IMR-90 (cell line): Measurements from ENCODE around the gene UBFD1. TPM values are rescaled to one million over a fixed set of nuclear protein-coding genes. Genes with fewer than 3 reads are reported as not detected.

ENCODE experiments used
- ATAC-seq: fragments of 200-7000 bp; cut with Tn5 transposase; 2 replicates; pipeline ENCODE4 v1.9.1; 2020; ENCODE audit warnings: low read depth, mild to moderate bottlenecking, moderate library complexity
- BruUV-seq: library from RNA; stranded (reverse); fragments of 400-500 nt; replicated peaks from 2 replicates; lab custom pipeline; 2021; lab: Mats Ljungman, UMichigan
- CTCF ChIA-PET: fragments of 300-600 bp; formaldehyde crosslinking; extraction: SDS; loops from one replicate; lab custom pipeline; 2021; ENCODE audit warnings: antibody characterized with exemption; lab: Yijun Ruan, JAX
- POLR2A ChIA-PET: fragments of 300-600 bp; sonication (Branson Sonifier 250); formaldehyde crosslinking; loops from one replicate; lab custom pipeline; 2022; ENCODE audit warnings: antibody characterized with exemption; ENCODE audit not compliant: unreplicated experiment; lab: Charles Lee
- DNase-seq: peaks from one replicate; pipeline ENCODE4 v3.0.0; 2013
- H2AFZ ChIP-seq: replicated peaks from 2 replicates; pipeline ENCODE3; 2013; ENCODE audit warnings: low read length, mild to moderate bottlenecking; ENCODE audit not compliant: poor library complexity
- H2AK5ac ChIP-seq: 2 replicates; pipeline ENCODE4 v1.6.1; 2013; ENCODE audit warnings: low read depth, low read length, inconsistent platforms
- H2AK9ac ChIP-seq: replicated peaks from 2 replicates; pipeline ENCODE3; 2013; ENCODE audit warnings: mild to moderate bottlenecking, low read depth, low read length, moderate library complexity; ENCODE audit not compliant: poor library complexity
- H2BK120ac ChIP-seq: 2 replicates; pipeline ENCODE4 v1.6.1; 2013; ENCODE audit warnings: low read depth, low read length, inconsistent platforms
- H2BK15ac ChIP-seq: 3 replicates; pipeline ENCODE4 v1.6.1; 2013; ENCODE audit warnings: low read depth, low read length, inconsistent platforms
- H2BK20ac ChIP-seq: 2 replicates; pipeline ENCODE4 v1.6.1; 2013; ENCODE audit warnings: low read depth, mild to moderate bottlenecking, inconsistent platforms, low read length, moderate library complexity
- H2BK5ac ChIP-seq: 2 replicates; pipeline ENCODE4 v1.6.1; 2013; ENCODE audit warnings: mild to moderate bottlenecking, low read depth, low read length, inconsistent platforms; ENCODE audit not compliant: poor library complexity, severe bottlenecking
- H3K14ac ChIP-seq: replicated peaks from 2 replicates; pipeline ENCODE4 v1.6.1; 2013; ENCODE audit warnings: low read depth, low read length, inconsistent platforms
- H3K18ac ChIP-seq: 2 replicates; pipeline ENCODE4 v1.6.1; 2013; ENCODE audit warnings: low read depth, low read length, control low read depth
- H3K23ac ChIP-seq: 2 replicates; pipeline ENCODE4 v1.6.1; 2013; ENCODE audit warnings: low read depth, low read length, inconsistent platforms
- H3K27ac ChIP-seq: 2 replicates; pipeline ENCODE4 v1.5.1; 2013; ENCODE audit warnings: mild to moderate bottlenecking, control low read depth, low read length; ENCODE audit not compliant: insufficient read depth
- H3K27me3 ChIP-seq: 2 replicates; pipeline ENCODE4 v1.6.1; 2013; ENCODE audit warnings: low read length; ENCODE audit not compliant: control insufficient read depth, insufficient read depth
- H3K36me3 ChIP-seq: 2 replicates; pipeline ENCODE4 v1.6.1; 2013; ENCODE audit warnings: low read length, mixed read lengths; ENCODE audit not compliant: control insufficient read depth, insufficient read depth
- H3K4ac ChIP-seq: 2 replicates; pipeline ENCODE4 v1.6.1; 2013; ENCODE audit warnings: low read depth, low read length, inconsistent platforms
- H3K4me1 ChIP-seq: 2 replicates; pipeline ENCODE4 v1.6.1; 2013; ENCODE audit warnings: low read length, mixed read lengths; ENCODE audit not compliant: control insufficient read depth, insufficient read depth
- H3K4me2 ChIP-seq: 2 replicates; pipeline ENCODE4 v1.6.1; 2013; ENCODE audit warnings: low read depth, mild to moderate bottlenecking, control low read depth, low read length, moderate library complexity
- H3K4me3 ChIP-seq: 2 replicates; pipeline ENCODE4 v1.5.1; 2013; ENCODE audit warnings: low read depth, mild to moderate bottlenecking, control low read depth, low read length, moderate library complexity; ENCODE audit not compliant: insufficient read depth
- H3K56ac ChIP-seq: 2 replicates; pipeline ENCODE4 v1.6.1; 2013; ENCODE audit warnings: low read length, inconsistent platforms; ENCODE audit not compliant: insufficient read depth; ENCODE audit errors: extremely low read depth
- H3K79me1 ChIP-seq, 2 experiments: 2 replicates each; pipeline ENCODE4 v1.6.1; 2013; ENCODE audit warnings: low read length in 2 of 2, inconsistent platforms in 1 of 2, low read depth in 1 of 2
- H3K9ac ChIP-seq: 2 replicates; pipeline ENCODE4 v1.6.1; 2013; ENCODE audit warnings: low read depth, low read length, control low read depth
- H3K9me1 ChIP-seq: 2 replicates; pipeline ENCODE4 v1.6.1; 2013; ENCODE audit warnings: low read length, inconsistent platforms; ENCODE audit not compliant: insufficient read depth
- H3K9me3 ChIP-seq: 2 replicates; pipeline ENCODE4 v1.6.1; 2013; ENCODE audit warnings: low read length; ENCODE audit not compliant: control insufficient read depth, insufficient read depth
- H4K20me1 ChIP-seq: 2 replicates; pipeline ENCODE4 v1.6.1; 2013; ENCODE audit warnings: low read length, inconsistent platforms; ENCODE audit not compliant: insufficient read depth
- H4K5ac ChIP-seq: 2 replicates; pipeline ENCODE4 v1.6.1; 2013; ENCODE audit warnings: mild to moderate bottlenecking, low read depth, low read length, control low read depth
- H4K8ac ChIP-seq, 2 experiments: 2 replicates each; pipeline ENCODE4 v1.6.1; 2013; ENCODE audit warnings: low read depth in 2 of 2, low read length in 2 of 2, control low read depth in 1 of 2, inconsistent platforms in 1 of 2
- H4K91ac ChIP-seq: 2 replicates; pipeline ENCODE4 v1.6.1; 2013; ENCODE audit warnings: low read depth, low read length, inconsistent platforms; ENCODE audit not compliant: insufficient read depth
- CEBPB ChIP-seq: IDR thresholded peaks from 2 replicates; pipeline ENCODE4 v1.6.1; 2012; ENCODE audit warnings: low read depth, low read length, improper control_type of control experiment
- CHD1 ChIP-seq: IDR thresholded peaks from 2 replicates; pipeline ENCODE4 v1.6.1; 2012; ENCODE audit warnings: low read depth, low read length, improper control_type of control experiment
- CTCF ChIP-seq: conservative IDR thresholded peaks from 2 replicates; pipeline ENCODE4 v1.5.1; 2012; ENCODE audit warnings: mild to moderate bottlenecking, low read depth, low read length, improper control_type of control experiment
- RAD21 ChIP-seq: IDR thresholded peaks from 2 replicates; pipeline ENCODE4 v1.6.1; 2012; ENCODE audit warnings: low read length, improper control_type of control experiment
- RCOR1 ChIP-seq: IDR thresholded peaks from 2 replicates; pipeline ENCODE4 v1.6.1; 2012; ENCODE audit warnings: mild to moderate bottlenecking, low read length, improper control_type of control experiment; ENCODE audit not compliant: insufficient replicate concordance
- SMC3 ChIP-seq: fragments of 150-350 bp; IDR thresholded peaks from 2 replicates; pipeline ENCODE4 v1.6.1; 2016; ENCODE audit warnings: low read depth, mild to moderate bottlenecking, antibody characterized with exemption, low read length, moderate library complexity
- WGBS, 2 experiments: methylation state at CpG; one replicate each; pipeline versions ENCODE4 v1.1.5 to v1.1.7; 2013; ENCODE audit warnings: missing lambda C conversion rate in 2 of 2; ENCODE audit not compliant: insufficient read length in 1 of 2; ENCODE audit errors: extremely low coverage in 2 of 2; 5-methylcytosine and 5-hydroxymethylcytosine counted together
- dilution Hi-C: fragments of 300-500 bp; cut with HindIII; formaldehyde crosslinking; loops from one replicate; pipeline ENCODE4 v1.14.3; 2018; ENCODE audit warnings: low sequenced_read_pairs; ENCODE audit not compliant: unreplicated experiment
- in situ Hi-C: fragments of 300-500 bp; cut with MboI; formaldehyde crosslinking; loops from 3 replicates; pipeline ENCODE4 v1.14.3; 2019; ENCODE audit warnings: low sequenced_read_pairs, inconsistent platforms, mixed read lengths
- intact Hi-C: fragments of 100-400 bp; cut with micrococcal nuclease; formaldehyde crosslinking; loops from 2 replicates; pipeline ENCODE4 v1.10.0; 2022
- polyA plus RNA-seq, 3 experiments: library from polyadenylated mRNA; depleted of rRNA; stranded (reverse); fragments of >200 nt; gene quantifications; 2 replicates each; pipeline ENCODE4 v1.2.3, GENCODE V29; 2012; ENCODE audit warnings: low replicate concordance in 1 of 3
- total RNA-seq: library from RNA; depleted of rRNA; stranded (reverse); fragments of >200 nt; gene quantifications from 2 replicates; pipeline ENCODE4 v1.2.3, GENCODE V29; 2012
- TF ChIP-seq, protein P1 (sequence below): fragments of 150-350 bp; IDR thresholded peaks from 2 replicates; pipeline ENCODE4 v1.6.1; 2017; ENCODE audit warnings: mild to moderate bottlenecking, antibody characterized with exemption, low read length, low read depth

UBFD1 gene
- total and polyA plus RNA-seq, 2 of the 4 experiments (the other 2 are of a cell fraction), result 39.3 to 55.0 TPM

DNA sequence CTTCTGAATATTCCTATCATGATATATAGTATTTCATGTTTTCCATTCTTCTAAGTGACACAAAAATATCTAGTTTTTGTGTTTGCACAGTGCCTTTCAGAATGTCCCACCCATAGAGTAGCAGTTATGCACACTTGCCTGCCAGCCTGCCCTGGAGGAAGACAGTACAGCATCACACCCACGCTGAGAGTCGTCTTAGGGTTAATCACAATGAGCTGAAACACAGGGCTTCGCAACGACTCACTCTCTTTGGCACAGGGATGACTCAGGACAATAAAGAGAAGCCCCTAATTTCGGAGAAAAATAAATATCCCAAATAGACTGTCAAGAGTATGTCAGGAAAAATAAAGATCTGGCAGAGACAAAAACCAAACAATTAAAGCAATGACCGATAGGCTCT is 50.2 kb downstream of the UBFD1 start (continued):
- TF ChIP-seq CTCF (no peak), RCOR1 (no peak)

- Histone ChIP-seq H3K27me3 (no peaks in the 10 kb centered on the region), H3K18ac (no peak overlapping the region), H2BK15ac (no peak overlapping the region), H3K9me1 (no peaks in the 10 kb centered on the region), H2BK20ac (no peak overlapping the region), H2BK120ac (no peak overlapping the region), H3K4ac (no peak overlapping the region), H4K5ac (no peak overlapping the region), H3K23ac (no peak overlapping the region), H4K20me1 (no peaks in the 10 kb centered on the region), H4K91ac (no peak overlapping the region), H3K9ac (no peak overlapping the region), H4K8ac (no peak overlapping the region; a peak in 1 of 4 replicates), H3K79me1 (no peaks in the 10 kb centered on the region), H3K9me3 (no peaks in the 10 kb centered on the region), H3K36me3 (peaks cover 20% of the 10 kb centered on the region), H2BK5ac (no peak overlapping the region), H3K4me1 (no peaks in the 10 kb centered on the region), H3K4me3 (no peak overlapping the region), H3K27ac (no peak overlapping the region), H2AK9ac (no peak overlapping the region), H3K56ac (no peak overlapping the region), H2AK5ac (no peak overlapping the region), H3K14ac (no peak overlapping the region), H3K4me2 (no peak overlapping the region), H2AFZ (no peak overlapping the region)
- in situ Hi-C loops (no loop called here), dilution Hi-C loops (no loop called here), intact Hi-C loops (no loop called here)
- no CpG with 5 or more reads among the region's 4 CpGs for WGBS, 2 experiments
- DNase-seq (peak; percentile 71), ATAC-seq (peak; percentile 73)
- BruUV-seq, result no TSS peak
- ChIA-PET POLR2A (no interaction called here), CTCF (no interaction called here)
- TF ChIP-seq SMC3 (no peak), RAD21 (no peak), CHD1 (no peak), CEBPB (no peak)
- TF ChIP-seq, protein P1, sequence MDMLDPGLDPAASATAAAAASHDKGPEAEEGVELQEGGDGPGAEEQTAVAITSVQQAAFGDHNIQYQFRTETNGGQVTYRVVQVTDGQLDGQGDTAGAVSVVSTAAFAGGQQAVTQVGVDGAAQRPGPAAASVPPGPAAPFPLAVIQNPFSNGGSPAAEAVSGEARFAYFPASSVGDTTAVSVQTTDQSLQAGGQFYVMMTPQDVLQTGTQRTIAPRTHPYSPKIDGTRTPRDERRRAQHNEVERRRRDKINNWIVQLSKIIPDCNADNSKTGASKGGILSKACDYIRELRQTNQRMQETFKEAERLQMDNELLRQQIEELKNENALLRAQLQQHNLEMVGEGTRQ, result no peak
Measured at GRCh38 chr16:23608194-23608593, 50.7 kb downstream of the UBFD1 start.
